ENCODE measurements around the gene KLHL24. TPM values are rescaled to one million over a fixed set of nuclear protein-coding genes. Genes with fewer than 3 reads are reported as not detected.
A peak's percentile ranks its signal among the peaks of the same experiment; 100 is the strongest.
"Not testable (repeated sequence)": the region's sequence is repeated elsewhere in the genome, so short reads cannot be mapped to it uniquely, and the experiment has no call there.

KLHL24 gene
- total and polyA plus RNA-seq, 2 of the 4 experiments (the other 2 are of a cell fraction), result 5.7 to 25.6 TPM

GRCh38 chr3:183688874-183689273 is 53.5 kb downstream of the KLHL24 start:
- H4K5ac ChIP-seq (ENCODE audit: low read depth, low read length), result no peak overlapping the region
- H3K27ac ChIP-seq (ENCODE audit: insufficient read depth, low read length), result no peak overlapping the region
- intact Hi-C loops (cut with micrococcal nuclease) (no loop called here), in situ Hi-C loops (cut with MboI; ENCODE audit: low sequenced_read_pairs) (no loop called here), dilution Hi-C loops (cut with HindIII; ENCODE audit: low sequenced_read_pairs, unreplicated experiment) (no loop called here)
- no peak overlapping the region for H3K18ac ChIP-seq (ENCODE audit: low read depth, low read length)
- no peaks in the 10 kb centered on the region for H3K27me3 ChIP-seq (ENCODE audit: control insufficient read depth, insufficient read depth, low read length)
- no TSS peak for BruUV-seq (replicated peaks)
- H3K56ac ChIP-seq (ENCODE audit: extremely low read depth, insufficient read depth, low read length), result no peak overlapping the region
- H3K36me3 ChIP-seq (ENCODE audit: control insufficient read depth, insufficient read depth, low read length), result no peaks in the 10 kb centered on the region
- H2AK9ac ChIP-seq (replicated peaks; ENCODE audit: low read depth, low read length, poor library complexity), result no peak overlapping the region
- no peak overlapping the region for H2BK20ac ChIP-seq (ENCODE audit: low read depth, low read length)
- no peak overlapping the region for H3K4ac ChIP-seq (ENCODE audit: low read depth, low read length)
- no peaks in the 10 kb centered on the region for H3K9me1 ChIP-seq (ENCODE audit: insufficient read depth, low read length)
- H4K91ac ChIP-seq (ENCODE audit: insufficient read depth, low read depth, low read length), result no peak overlapping the region
- no CpG with 5 or more reads among the region's 3 CpGs for WGBS, 2 experiments (ENCODE audit: extremely low coverage in 2 of 2, insufficient read length in 1 of 2)
- H3K9me3 ChIP-seq (ENCODE audit: control insufficient read depth, insufficient read depth, low read length), result no peaks in the 10 kb centered on the region
- H3K4me2 ChIP-seq (ENCODE audit: low read depth, low read length), result no peak overlapping the region
- no peak overlapping the region for H3K4me3 ChIP-seq (ENCODE audit: insufficient read depth, low read depth, low read length)
- H2BK120ac ChIP-seq (ENCODE audit: low read depth, low read length), result no peak overlapping the region
- peak; percentile 30 for TF ChIP-seq MAFK (IDR thresholded peaks at IDR 0.05; ENCODE audit: low read depth, low read length)
- TF ChIP-seq CTCF (conservative IDR thresholded peaks at IDR 0.05; ENCODE audit: low read depth, low read length), result no peak
- no peak for TF ChIP-seq MAZ (IDR thresholded peaks at IDR 0.05; ENCODE audit: borderline replicate concordance, low read depth, low read length)
- no peak for TF ChIP-seq RFX5 (IDR thresholded peaks at IDR 0.05; ENCODE audit: low read depth, low read length)
- TF ChIP-seq ELK1 (IDR thresholded peaks at IDR 0.05; ENCODE audit: borderline replicate concordance, low read depth, low read length), result no peak
- TF ChIP-seq NFE2L2 (IDR thresholded peaks at IDR 0.05; ENCODE audit: low read depth, low read length), result peak; percentile 85
- no peak overlapping the region for H3K14ac ChIP-seq (replicated peaks; ENCODE audit: low read depth, low read length)
- H4K8ac ChIP-seq (ENCODE audit: low read depth in 2 of 2, low read length in 2 of 2), result no peak overlapping the region
- no peak overlapping the region for H2BK15ac ChIP-seq (ENCODE audit: low read depth, low read length)
- H3K9ac ChIP-seq (ENCODE audit: low read depth, low read length), result no peak overlapping the region
- no peak for ATAC-seq (ENCODE audit: low read depth)
- H2AK5ac ChIP-seq (ENCODE audit: low read depth, low read length), result no peak overlapping the region
- no peaks in the 10 kb centered on the region for H4K20me1 ChIP-seq (ENCODE audit: insufficient read depth, low read length)
- H3K4me1 ChIP-seq (ENCODE audit: control insufficient read depth, insufficient read depth, low read length), result 0 out of 2 replicates have a peak, but pooled peaks cover 2% of the 10 kb centered on the region
- no peak overlapping the region for H2AFZ ChIP-seq (replicated peaks; ENCODE audit: low read length, poor library complexity)
- H3K23ac ChIP-seq (ENCODE audit: low read depth, low read length), result no peak overlapping the region
- no peak overlapping the region for H2BK5ac ChIP-seq (ENCODE audit: low read depth, low read length, poor library complexity, severe bottlenecking)
- DNase-seq, result peak; percentile 30
- POLR2A ChIA-PET (ENCODE audit: unreplicated experiment), result no interaction called here
- CTCF ChIA-PET, result interaction anchor here (0.6 kb wide), 1 partner anchor 431 kb away, joined by 5 read pairs; no protein-coding TSS in a partner anchor
- H3K79me1 ChIP-seq (ENCODE audit: low read depth in 1 of 2, low read length in 2 of 2), result no peaks in the 10 kb centered on the region

- H4K91ac ChIP-seq (ENCODE audit: insufficient read depth, low read depth, low read length); H2AK5ac ChIP-seq (ENCODE audit: low read depth, low read length); in situ Hi-C loops (cut with MboI; ENCODE audit: low sequenced_read_pairs); H2AK9ac ChIP-seq (replicated peaks; ENCODE audit: low read depth, low read length, poor library complexity); H3K79me1 ChIP-seq (ENCODE audit: low read depth in 1 of 2, low read length in 2 of 2); ATAC-seq (ENCODE audit: low read depth); H4K20me1 ChIP-seq (ENCODE audit: insufficient read depth, low read length); DNase-seq; H3K36me3 ChIP-seq (ENCODE audit: control insufficient read depth, insufficient read depth, low read length); dilution Hi-C loops (cut with HindIII; ENCODE audit: low sequenced_read_pairs, unreplicated experiment); H2BK20ac ChIP-seq (ENCODE audit: low read depth, low read length); intact Hi-C loops (cut with micrococcal nuclease); H2BK120ac ChIP-seq (ENCODE audit: low read depth, low read length); H2BK5ac ChIP-seq (ENCODE audit: low read depth, low read length, poor library complexity, severe bottlenecking); H3K4me2 ChIP-seq (ENCODE audit: low read depth, low read length); H3K18ac ChIP-seq (ENCODE audit: low read depth, low read length); H3K23ac ChIP-seq (ENCODE audit: low read depth, low read length); POLR2A ChIA-PET (ENCODE audit: unreplicated experiment); H3K27ac ChIP-seq (ENCODE audit: insufficient read depth, low read length); H2AFZ ChIP-seq (replicated peaks; ENCODE audit: low read length, poor library complexity); H3K4me3 ChIP-seq (ENCODE audit: insufficient read depth, low read depth, low read length); BruUV-seq (replicated peaks); H3K4me1 ChIP-seq (ENCODE audit: control insufficient read depth, insufficient read depth, low read length); H3K4ac ChIP-seq (ENCODE audit: low read depth, low read length); H3K56ac ChIP-seq (ENCODE audit: extremely low read depth, insufficient read depth, low read length); H2BK15ac ChIP-seq (ENCODE audit: low read depth, low read length); H3K9me1 ChIP-seq (ENCODE audit: insufficient read depth, low read length); H3K14ac ChIP-seq (replicated peaks; ENCODE audit: low read depth, low read length); H3K9ac ChIP-seq (ENCODE audit: low read depth, low read length); CTCF ChIA-PET; H4K8ac ChIP-seq (ENCODE audit: low read depth in 2 of 2, low read length in 2 of 2); H3K9me3 ChIP-seq (ENCODE audit: control insufficient read depth, insufficient read depth, low read length); H4K5ac ChIP-seq (ENCODE audit: low read depth, low read length); H3K27me3 ChIP-seq (ENCODE audit: control insufficient read depth, insufficient read depth, low read length): not testable (repeated sequence)
- WGBS, 2 experiments (ENCODE audit: extremely low coverage in 2 of 2, insufficient read length in 1 of 2), result 100% methylated on average over 2 of the region's 5 CpGs; no CpG with 5 or more reads in 1 of the 2 experiments
Measured at GRCh38 chr3:183689621-183690020, 54.2 kb downstream of the KLHL24 start.
